Endothelial cell of umbilical vein (primary cell): Measurements from ENCODE around the gene SAP30L. TPM values are rescaled to one million over a fixed set of nuclear protein-coding genes. Genes with fewer than 3 reads are reported as not detected.

Experiments
- BruUV-seq: library from RNA; stranded (reverse); fragments of 400-500 nt; replicated peaks from 2 replicates; lab custom pipeline; 2021; lab: Mats Ljungman, UMichigan
- CTCF ChIA-PET: fragments of 300-600, 350-600 bp; sonication (Branson Sonifier 250); formaldehyde crosslinking; loops from one replicate; lab custom pipeline; 2021; ENCODE audit warnings: antibody characterized with exemption, inconsistent platforms; lab: Charles Lee
- POLR2A ChIA-PET: fragments of 300-600, 350-600 bp; sonication (Branson Sonifier 250); formaldehyde crosslinking; loops from one replicate; lab custom pipeline; 2021; ENCODE audit warnings: antibody characterized with exemption, inconsistent platforms; lab: Charles Lee
- DNase-seq: peaks from one replicate; pipeline ENCODE4 v3.0.0-alpha.2; 2011; ENCODE audit warnings: low read depth, low spot score
- FAIRE-seq: peaks from 2 replicates; lab custom pipeline; 2011; peaks lifted over from hg19 to GRCh38; lab: Jason Lieb, UNC
- H2AFZ ChIP-seq: 2 replicates; pipeline ENCODE4 v1.6.0; 2012; ENCODE audit warnings: low read depth, low read length, control low read depth, inconsistent platforms
- H3K27ac ChIP-seq: 2 replicates; pipeline ENCODE4 v1.5.1; 2011; ENCODE audit warnings: low read depth, mild to moderate bottlenecking, control low read depth, low read length, moderate library complexity; ENCODE audit not compliant: insufficient read depth
- H3K27me3 ChIP-seq, 2 experiments: 2 replicates each; pipeline versions ENCODE4 v1.6.0 to v1.6.1; 2011; ENCODE audit warnings: low read length in 2 of 2, mixed read lengths in 1 of 2; ENCODE audit not compliant: control insufficient read depth in 2 of 2, insufficient read depth in 2 of 2
- H3K36me3 ChIP-seq, 2 experiments: 2 replicates in 1 of 2; 3 replicates in 1 of 2; pipeline ENCODE4 v1.5.1; 2011; ENCODE audit warnings: low read length in 2 of 2, mild to moderate bottlenecking in 1 of 2, moderate library complexity in 1 of 2; ENCODE audit not compliant: control insufficient read depth in 2 of 2, insufficient read depth in 2 of 2; ENCODE audit errors: extremely low read depth in 1 of 2
- H3K4me1 ChIP-seq: 3 replicates; pipeline ENCODE4 v1.5.1; 2011; ENCODE audit warnings: mild to moderate bottlenecking, low read length; ENCODE audit not compliant: control insufficient read depth, insufficient read depth; ENCODE audit errors: extremely low read depth
- H3K4me2 ChIP-seq: 2 replicates; pipeline ENCODE4 v1.6.1; 2011; ENCODE audit warnings: low read length, control low read depth, mixed read lengths; ENCODE audit not compliant: insufficient read depth
- H3K4me3 ChIP-seq, 3 experiments: fragments of 200-600 bp in 1 of 3; sonication (generic), shearing (Covaris generic) in 1 of 3; replicated peaks in 1 of 3; 2 replicates each; pipeline ENCODE4 v1.5.1; 2011 to 2016; ENCODE audit warnings: control low read depth in 3 of 3, low read length in 3 of 3, mild to moderate bottlenecking in 2 of 3, inconsistent platforms in 1 of 3, low read depth in 1 of 3, moderate library complexity in 1 of 3; ENCODE audit not compliant: insufficient read depth in 1 of 3
- H3K79me2 ChIP-seq: 2 replicates; pipeline ENCODE4 v1.6.0; 2012; ENCODE audit warnings: low read length, inconsistent platforms; ENCODE audit not compliant: control insufficient read depth, insufficient read depth
- H3K9ac ChIP-seq: replicated peaks from 2 replicates; pipeline ENCODE3; 2011; ENCODE audit warnings: low read length, control low read depth; ENCODE audit not compliant: insufficient read depth; ENCODE audit errors: extremely low read depth
- H3K9me1 ChIP-seq: replicated peaks from 3 replicates; pipeline ENCODE4 v1.6.0; 2011; ENCODE audit warnings: mild to moderate bottlenecking, low read length; ENCODE audit not compliant: control insufficient read depth, insufficient read depth; ENCODE audit errors: extremely low read depth
- H3K9me3 ChIP-seq: replicated peaks from 2 replicates; pipeline ENCODE4 v1.5.1; 2012; ENCODE audit warnings: low read length, inconsistent platforms; ENCODE audit not compliant: control insufficient read depth, insufficient read depth
- H4K20me1 ChIP-seq: replicated peaks from 2 replicates; pipeline ENCODE3; 2011; ENCODE audit warnings: mild to moderate bottlenecking, low read length; ENCODE audit not compliant: control insufficient read depth, insufficient read depth; ENCODE audit errors: extremely low read depth
- CTCF ChIP-seq, 2 donors: IDR thresholded peaks; 1 replicate in 1 of 2; 2 replicates in 1 of 2; pipeline ENCODE4 v1.5.1; 2011; ENCODE audit warnings: low read length in 2 of 2, mild to moderate bottlenecking in 2 of 2, moderate library complexity in 2 of 2, control low read depth in 1 of 2, inconsistent platforms in 1 of 2, low read depth in 1 of 2; ENCODE audit not compliant: insufficient read depth in 1 of 2; ENCODE audit errors: extremely low read depth in 1 of 2
- EZH2 ChIP-seq: IDR thresholded peaks from 2 replicates; pipeline ENCODE4 v1.6.1; 2012; ENCODE audit warnings: borderline replicate concordance, low read depth, mild to moderate bottlenecking, moderate library complexity, low read length, inconsistent platforms; ENCODE audit not compliant: severe bottlenecking
- FOS ChIP-seq: IDR thresholded peaks from 2 replicates; pipeline ENCODE4 v1.6.1; 2011; ENCODE audit warnings: mild to moderate bottlenecking, low read length, moderate library complexity, borderline replicate concordance; ENCODE audit not compliant: insufficient read depth
- GATA2 ChIP-seq: IDR thresholded peaks from 2 replicates; pipeline ENCODE4 v1.7.0; 2011; ENCODE audit warnings: low read depth, mild to moderate bottlenecking, moderate library complexity, mixed read lengths, low read length; ENCODE audit not compliant: insufficient read length, insufficient read depth
- JUN ChIP-seq: IDR thresholded peaks from 2 replicates; pipeline ENCODE4 v1.6.1; 2011; ENCODE audit warnings: borderline replicate concordance, low read depth; ENCODE audit not compliant: insufficient read length, insufficient read depth
- MAX ChIP-seq: IDR thresholded peaks from 2 replicates; pipeline ENCODE4 v1.6.1; 2011; ENCODE audit not compliant: insufficient read depth, insufficient read length
- MYC ChIP-seq: IDR thresholded peaks from one replicate; pipeline ENCODE4 v1.6.1; 2011; ENCODE audit warnings: mild to moderate bottlenecking, low read depth, low read length
- POLR2A ChIP-seq: IDR thresholded peaks from 2 replicates; pipeline ENCODE4 v1.6.1; 2012; ENCODE audit warnings: low read depth, mild to moderate bottlenecking, control low read depth, low read length
- POLR2AphosphoS5 ChIP-seq: IDR thresholded peaks from 2 replicates; pipeline ENCODE4 v1.6.1; 2012; ENCODE audit warnings: low read depth, mild to moderate bottlenecking, control low read depth, low read length, moderate library complexity; ENCODE audit not compliant: insufficient read depth
- dilution Hi-C: fragments of 300-500 bp; cut with MboI; formaldehyde crosslinking; loops from one replicate; pipeline ENCODE4 v1.15.0; 2019; ENCODE audit warnings: low sequenced_read_pairs; ENCODE audit not compliant: extremely low pct_ligation_motif_present
- intact Hi-C: fragments of 100-400 bp; cut with micrococcal nuclease; formaldehyde crosslinking; loops from one replicate; pipeline ENCODE4 v1.10.0; 2022
- polyA plus RNA-seq, 4 experiments: library from polyadenylated mRNA; depleted of rRNA in 3 of 4; stranded (reverse) in 3 of 4; unstranded in 1 of 4; fragments of >200 nt; gene quantifications; 2 replicates each; pipeline versions ENCODE4 v1.2.1 to v1.2.3, GENCODE V29; 2011 to 2012; ENCODE audit warnings: missing spikeins in 1 of 4
- total RNA-seq: library from RNA; stranded (reverse); gene quantifications from 2 replicates; pipeline ENCODE4 v1.2.3, GENCODE V29; 2021

Gene SAP30L
- total and polyA plus RNA-seq, 2 donors (not counting 3 experiments of a cell fraction or from before 2014, with no cell fraction given): 18.1 to 37.8 TPM

- CTCF ChIA-PET: interaction anchor here (8.9 kb wide), 1 partner anchor 23 kb away, joined by 48 read pairs; no protein-coding TSS in a partner anchor
- H3K27ac ChIP-seq: no peak overlapping the region
- no peak overlapping the region for H3K4me3 ChIP-seq
- H3K36me3 ChIP-seq: no peaks in the 10 kb centered on the region
- H3K4me1 ChIP-seq: no peaks in the 10 kb centered on the region
- no peak overlapping the region for H2AFZ ChIP-seq
- DNase-seq (no peak), FAIRE-seq (no peak)
- BruUV-seq: no TSS peak
- dilution Hi-C loops: no loop called here
- intact Hi-C loops: no loop called here
- TF ChIP-seq MYC: no peak
- no peak for TF ChIP-seq POLR2AphosphoS5
- TF ChIP-seq MAX: no peak
- TF ChIP-seq GATA2: no peak
- TF ChIP-seq JUN: no peak
- no peak for TF ChIP-seq POLR2A
- TF ChIP-seq FOS: no peak
- no peak for TF ChIP-seq EZH2
- TF ChIP-seq CTCF (IDR thresholded peaks at IDR 0.05; ENCODE audit: extremely low read depth in 1 of 2, insufficient read depth in 1 of 2, low read depth in 1 of 2, low read length in 2 of 2): no peak
- no peak overlapping the region for H3K9ac ChIP-seq
- H4K20me1 ChIP-seq: no peaks in the 10 kb centered on the region
- H3K9me1 ChIP-seq: no peaks in the 10 kb centered on the region
- no peak overlapping the region for H3K4me2 ChIP-seq
- H3K79me2 ChIP-seq: no peaks in the 10 kb centered on the region
- peaks cover 16 to 40% of the 10 kb centered on the region in 2 experiments for H3K27me3 ChIP-seq
- no peaks in the 10 kb centered on the region for H3K9me3 ChIP-seq
- POLR2A ChIA-PET: no interaction called here
Measured at GRCh38 chr5:154498591-154498990, 52.8 kb downstream of the SAP30L start.
